T-cell (primary cell): ENCODE data around the gene PNKD. TPM values are rescaled to one million over a fixed set of nuclear protein-coding genes. Genes with fewer than 3 reads are reported as not detected.

Experiments used
- ATAC-seq, 4 experiments: fragments of 200-7000 bp in 3 of 4; fragments of 150-1000 bp in 1 of 4; cut with Tn5 transposase; replicated peaks in 1 of 4; 1 replicate in 3 of 4; 2 replicates in 1 of 4; pipeline ENCODE4 v1.10.0; 2021; ENCODE audit warnings: moderate library complexity in 3 of 4, mild to moderate bottlenecking in 2 of 4, moderate number of reproducible peaks in 1 of 4
- CTCF ChIA-PET, 2 donors: fragments of 300-600 bp; sonication (Branson Sonifier 250); formaldehyde crosslinking; loops; one replicate each; lab custom pipeline; 2022; ENCODE audit warnings: antibody characterized with exemption in 2 of 2; lab: Charles Lee
- POLR2A ChIA-PET, 2 donors: fragments of 300-600 bp; sonication (Branson Sonifier 250); formaldehyde crosslinking; loops; one replicate each; lab custom pipeline; 2022; ENCODE audit warnings: antibody characterized with exemption in 2 of 2; lab: Charles Lee
- DNase-seq, 35 experiments: peaks; one replicate each; pipeline versions ENCODE4 v3.0.0 to v3.0.0-alpha.2; 2013 to 2023
- H3K27ac ChIP-seq: one replicate; pipeline ENCODE4 v1.5.1; 2013; ENCODE audit warnings: low read length
- H3K27me3 ChIP-seq, 2 experiments: replicated peaks in 1 of 2; 1 replicate in 1 of 2; 2 replicates in 1 of 2; pipeline versions ENCODE4 v1.6.1 to v1.7.0; 2013; ENCODE audit warnings: low read length in 1 of 2, mixed read lengths in 1 of 2; ENCODE audit not compliant: control insufficient read depth in 2 of 2, insufficient read depth in 2 of 2; ENCODE audit errors: extremely low read depth in 1 of 2
- H3K36me3 ChIP-seq, 2 donors: 1 replicate in 1 of 2; 2 replicates in 1 of 2; pipeline versions ENCODE4 v1.6.1 to v1.7.0; 2013; ENCODE audit warnings: low read length in 1 of 2; ENCODE audit not compliant: control insufficient read depth in 2 of 2, insufficient read depth in 1 of 2; ENCODE audit errors: extremely low read depth in 1 of 2
- H3K4me1 ChIP-seq, 2 experiments: 1 replicate in 1 of 2; 2 replicates in 1 of 2; pipeline versions ENCODE4 v1.6.1 to v1.7.0; 2013; ENCODE audit warnings: low read length in 2 of 2, mixed read lengths in 1 of 2; ENCODE audit not compliant: insufficient read depth in 2 of 2, control insufficient read depth in 1 of 2; ENCODE audit errors: extremely low read depth in 1 of 2
- H3K4me3 ChIP-seq, 2 donors: 1 replicate in 1 of 2; 2 replicates in 1 of 2; pipeline versions ENCODE4 v1.5.1 to v1.7.0; 2013; ENCODE audit warnings: mild to moderate bottlenecking in 2 of 2, low read length in 1 of 2, moderate library complexity in 1 of 2; ENCODE audit not compliant: control insufficient read depth in 1 of 2; ENCODE audit errors: extremely low read depth in 1 of 2
- H3K9me3 ChIP-seq: 2 replicates; pipeline ENCODE4 v1.7.0; 2013
- H3K27ac Mint-ChIP-seq, 2 donors: one replicate each; pipeline ENCODE4 v1.8.0; 2020 to 2021; ENCODE audit warnings: mild to moderate bottlenecking in 2 of 2, mixed read lengths in 2 of 2
- H3K27me3 Mint-ChIP-seq, 2 donors: one replicate each; pipeline ENCODE4 v1.8.0; 2021 to 2022; ENCODE audit warnings: mixed read lengths in 2 of 2
- H3K36me3 Mint-ChIP-seq: one replicate; pipeline ENCODE4 v1.8.0; 2021; ENCODE audit warnings: mixed read lengths
- H3K4me1 Mint-ChIP-seq, 3 donors: one replicate each; pipeline ENCODE4 v1.8.0; 2020 to 2022; ENCODE audit warnings: mixed read lengths in 3 of 3, mild to moderate bottlenecking in 1 of 3
- H3K4me3 Mint-ChIP-seq, 3 donors: one replicate each; pipeline ENCODE4 v1.8.0; 2020 to 2022; ENCODE audit warnings: mild to moderate bottlenecking in 3 of 3, mixed read lengths in 3 of 3, moderate library complexity in 3 of 3
- H3K9me3 Mint-ChIP-seq, 3 donors: one replicate each; pipeline ENCODE4 v1.8.0; 2020 to 2022; ENCODE audit warnings: mixed read lengths in 3 of 3
- WGBS: methylation state at CpG from one replicate; pipeline ENCODE4 v1.1.5; 2013; ENCODE audit warnings: missing lambda C conversion rate; ENCODE audit not compliant: insufficient coverage; 5-methylcytosine and 5-hydroxymethylcytosine counted together
- total RNA-seq, 35 experiments: library from RNA in 6 of 35; stranded (reverse) in 6 of 35; fragments of 120-200 nt in 1 of 35; gene quantifications; one replicate each; pipeline versions ENCODE4 v1.2.1 to v1.2.4 and lab custom pipeline; 2013 to 2026

Gene PNKD
- total RNA-seq, 5 donors from 2014 or later (not counting 1 experiment from before 2014, with no cell fraction given): 17.4 to 33.1 (median 30.6) TPM

- H3K27me3 Mint-ChIP-seq: no peaks in the 10 kb centered on the region
- no peak for ATAC-seq
- peak overlapping the region in 1 of 2 donors; percentile 44 for H3K27ac Mint-ChIP-seq
- H3K9me3 Mint-ChIP-seq: no peaks in the 10 kb centered on the region
- no peak for DNase-seq
- H3K36me3 Mint-ChIP-seq: peaks cover 60% of the 10 kb centered on the region
- Histone ChIP-seq H3K4me3 (no peak overlapping the region), H3K27ac (no peak overlapping the region), H3K36me3 (peaks cover 14 to 92% of the 10 kb centered on the region in 2 donors), H3K27me3 (no peaks in the 10 kb centered on the region), H3K9me3 (no peaks in the 10 kb centered on the region), H3K4me1 (peaks cover 18 to 22% of the 10 kb centered on the region in 2 experiments)
- peaks cover 29 to 49% (median 39%) of the 10 kb centered on the region in 3 donors for H3K4me1 Mint-ChIP-seq
- ChIA-PET CTCF (interaction anchor here in 1 of 2 donors (1.4 kb wide), 1 partner anchor 20 kb away, joined by 3 read pairs; no protein-coding TSS in a partner anchor), POLR2A (interaction anchor here in 1 of 2 donors (1.7 kb wide), 1 partner anchor 18 kb away, joined by 4 read pairs; no protein-coding TSS in a partner anchor)
- WGBS: no CpG with 5 or more reads among the region's 3 CpGs
- no peak overlapping the region for H3K4me3 Mint-ChIP-seq
Observed at GRCh38 chr2:218234521-218234920, 35.8 kb upstream of the PNKD start.

DNA sequence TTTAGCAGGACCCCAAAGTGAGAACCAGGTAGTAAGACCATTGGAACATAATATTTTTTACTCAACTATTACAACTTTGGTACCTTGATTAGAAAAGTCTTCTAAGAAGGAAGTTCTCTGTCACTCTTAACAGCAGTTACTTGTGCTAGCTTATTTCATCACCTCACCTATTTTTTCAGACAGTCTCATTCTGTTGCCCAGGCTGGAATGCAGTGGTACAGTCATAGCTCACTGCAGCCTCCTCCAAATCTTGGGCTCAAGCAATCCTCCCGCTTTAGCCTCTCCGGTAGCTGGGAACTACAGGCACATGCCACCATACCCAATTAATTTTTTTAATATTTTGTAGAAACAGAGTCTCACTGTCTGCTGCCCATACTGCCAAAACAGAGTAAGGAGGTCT, 35.3 kb upstream of the PNKD start:
- H3K27ac ChIP-seq: no peak overlapping the region
- CTCF ChIA-PET: no interaction called here
- DNase-seq: no peak
- H3K27me3 ChIP-seq: no peaks in the 10 kb centered on the region
- Mint-ChIP-seq H3K4me1 (peaks cover 29 to 44% (median 34%) of the 10 kb centered on the region in 3 donors), H3K27ac (peak overlapping the region in 1 of 2 donors; percentile 44), H3K4me3 (no peak overlapping the region), H3K27me3 (no peaks in the 10 kb centered on the region), H3K36me3 (peaks cover 60% of the 10 kb centered on the region), H3K9me3 (no peaks in the 10 kb centered on the region)
- ATAC-seq: no peak
- H3K9me3 ChIP-seq: no peaks in the 10 kb centered on the region
- POLR2A ChIA-PET: interaction anchor here (0.8 to 1.4 kb wide), 3 partner anchors 13 to 20 kb away, joined by 3 to 7 read pairs (median 5); partner anchors contain the start of gene ARPC2 (in 1 of the 2)
- WGBS: no CpG with 5 or more reads among the region's 2 CpGs
- H3K4me3 ChIP-seq: no peak overlapping the region
- peaks cover 19 to 92% of the 10 kb centered on the region in 2 donors for H3K36me3 ChIP-seq
- H3K4me1 ChIP-seq: peaks cover 13 to 18% of the 10 kb centered on the region in 2 experiments

DNA sequence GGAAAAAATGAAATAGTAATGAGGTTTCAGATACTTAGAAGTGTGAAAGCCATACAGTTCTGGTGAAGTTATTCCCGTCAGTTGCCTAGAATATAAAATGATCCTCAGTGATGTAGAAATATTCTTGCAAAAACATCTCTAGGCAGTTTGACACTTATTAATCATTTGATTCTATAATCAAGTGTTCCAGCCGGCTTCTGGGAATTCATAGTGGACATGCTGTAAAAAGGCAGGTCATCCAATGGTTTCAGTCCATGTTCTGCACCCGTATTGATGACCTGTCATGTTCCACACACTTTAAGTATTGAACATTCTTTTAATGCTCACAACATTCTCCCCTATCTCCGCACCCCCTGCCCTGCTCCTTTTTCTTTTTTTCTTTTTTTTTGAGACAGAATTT, 33.5 kb upstream of the PNKD start:
- H3K27me3 Mint-ChIP-seq: no peaks in the 10 kb centered on the region
- peaks cover 60% of the 10 kb centered on the region for H3K36me3 Mint-ChIP-seq
- Histone ChIP-seq H3K36me3 (peaks cover 19 to 91% of the 10 kb centered on the region in 2 donors), H3K9me3 (no peaks in the 10 kb centered on the region), H3K4me3 (no peak overlapping the region), H3K4me1 (peaks cover 3% of the 10 kb centered on the region in 2 experiments), H3K27ac (no peak overlapping the region), H3K27me3 (no peaks in the 10 kb centered on the region)
- H3K9me3 Mint-ChIP-seq: no peaks in the 10 kb centered on the region
- no peak for DNase-seq
- H3K27ac Mint-ChIP-seq: no peak overlapping the region
- ChIA-PET CTCF (no interaction called here), POLR2A (no interaction called here)
- no peak overlapping the region for H3K4me3 Mint-ChIP-seq
- no peak for ATAC-seq
- no CpG with 5 or more reads among the region's 4 CpGs for WGBS
- H3K4me1 Mint-ChIP-seq: peaks cover 21 to 36% (median 26%) of the 10 kb centered on the region in 3 donors

DNA sequence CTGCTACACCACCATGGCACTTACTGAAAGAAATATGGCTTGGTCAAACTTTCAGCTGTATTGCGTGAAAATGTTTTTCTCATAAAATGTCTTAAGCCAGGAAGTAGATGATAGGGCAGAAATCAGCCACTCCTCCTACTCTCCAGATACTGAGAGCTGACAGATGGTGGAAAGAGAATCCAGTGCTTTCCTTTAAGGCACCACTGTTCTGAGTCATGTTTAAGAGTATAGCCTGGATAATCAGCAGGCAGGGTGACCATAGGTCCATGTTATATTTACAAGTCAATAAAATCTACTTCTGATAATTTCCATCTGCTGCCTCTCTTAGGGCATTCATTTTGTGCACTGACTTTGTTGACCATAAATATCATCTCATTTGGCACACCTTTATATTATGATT, 31.4 kb upstream of the PNKD start:
- Mint-ChIP-seq H3K9me3 (no peaks in the 10 kb centered on the region), H3K27ac (peak overlapping the region in 1 of 2 donors; percentile 39), H3K4me3 (no peak overlapping the region), H3K4me1 (peaks cover 21 to 40% (median 26%) of the 10 kb centered on the region in 3 donors), H3K27me3 (no peaks in the 10 kb centered on the region), H3K36me3 (peaks cover 60% of the 10 kb centered on the region)
- H3K27me3 ChIP-seq: no peaks in the 10 kb centered on the region
- H3K36me3 ChIP-seq: peaks cover 22 to 94% of the 10 kb centered on the region in 2 donors
- no CpG with 5 or more reads among the region's 1 CpG for WGBS
- H3K9me3 ChIP-seq: no peaks in the 10 kb centered on the region
- no peak overlapping the region for H3K4me3 ChIP-seq
- ATAC-seq: no peak
- POLR2A ChIA-PET: interaction anchor here in 1 of 2 donors (0.7 kb wide), 2 partner anchors 10 to 12 kb away, joined by 4 to 5 read pairs; no protein-coding TSS in a partner anchor
- no peak for DNase-seq
- CTCF ChIA-PET: no interaction called here
- peaks cover 5 to 6% of the 10 kb centered on the region in 2 experiments for H3K4me1 ChIP-seq
- H3K27ac ChIP-seq: no peak overlapping the region

- Histone ChIP-seq H3K4me1 (peaks cover 5 to 6% of the 10 kb centered on the region in 2 experiments), H3K27ac (no peak overlapping the region), H3K9me3 (no peaks in the 10 kb centered on the region), H3K4me3 (no peak overlapping the region), H3K27me3 (no peaks in the 10 kb centered on the region), H3K36me3 (peaks cover 40 to 94% of the 10 kb centered on the region in 2 donors)
- no peaks in the 10 kb centered on the region for H3K27me3 Mint-ChIP-seq
- no peak overlapping the region for H3K4me3 Mint-ChIP-seq
- H3K4me1 Mint-ChIP-seq: peaks cover 18 to 35% (median 31%) of the 10 kb centered on the region in 3 donors
- no peak for ATAC-seq
- H3K36me3 Mint-ChIP-seq: peaks cover 54% of the 10 kb centered on the region
- no CpG with 5 or more reads among the region's 1 CpG for WGBS
- H3K27ac Mint-ChIP-seq: peak overlapping the region in 1 of 2 donors; percentile 81
- POLR2A ChIA-PET: interaction anchor here in 1 of 2 donors (0.6 to 1.7 kb wide), 5 partner anchors 10 to 23 kb away, joined by 3 to 5 read pairs (median 3); no protein-coding TSS in a partner anchor
- H3K9me3 Mint-ChIP-seq: no peaks in the 10 kb centered on the region
- no peak for DNase-seq
- CTCF ChIA-PET: interaction anchor here (0.6 to 1.9 kb wide), 4 partner anchors 8 to 451 kb away, joined by 3 to 6 read pairs (median 4); no protein-coding TSS in a partner anchor
Observed at GRCh38 chr2:218244204-218244603, 26.1 kb upstream of the PNKD start.

DNA sequence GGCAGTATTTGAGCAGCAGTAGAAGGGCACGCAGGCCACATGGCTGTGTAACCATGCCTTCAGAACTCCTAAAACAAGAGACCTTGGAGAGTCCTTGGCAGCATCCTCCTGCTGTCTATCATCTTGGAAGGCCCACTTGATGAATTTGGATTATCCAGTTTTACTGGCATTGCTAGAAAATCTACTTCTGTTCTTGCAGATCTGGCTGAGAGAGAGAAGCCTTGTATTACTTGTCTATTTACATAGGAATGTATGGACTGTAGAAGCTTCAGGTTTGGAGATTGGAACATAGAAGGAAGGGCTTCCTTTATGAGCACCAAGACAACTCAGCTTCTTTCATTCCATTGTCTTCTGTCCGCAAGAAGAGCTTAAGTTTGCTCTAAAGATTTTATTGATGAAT, 25.7 kb upstream of the PNKD start:
- H3K4me1 Mint-ChIP-seq: peaks cover 18 to 36% (median 31%) of the 10 kb centered on the region in 3 donors
- DNase-seq: peak in 1 of 35 experiments; percentile 9
- H3K27me3 Mint-ChIP-seq: no peaks in the 10 kb centered on the region
- no peaks in the 10 kb centered on the region for H3K9me3 Mint-ChIP-seq
- H3K36me3 Mint-ChIP-seq: peaks cover 56% of the 10 kb centered on the region
- POLR2A ChIA-PET: interaction anchor here (0.6 to 1.7 kb wide), 5 partner anchors 14 to 338 kb away, joined by 3 to 5 read pairs (median 3); no protein-coding TSS in a partner anchor
- H3K4me3 Mint-ChIP-seq: no peak overlapping the region
- H3K4me3 ChIP-seq: no peak overlapping the region
- H3K9me3 ChIP-seq: no peaks in the 10 kb centered on the region
- peaks cover 41 to 95% of the 10 kb centered on the region in 2 donors for H3K36me3 ChIP-seq
- H3K27me3 ChIP-seq: no peaks in the 10 kb centered on the region
- H3K27ac Mint-ChIP-seq: peak overlapping the region; percentile 30 to 81
- CTCF ChIA-PET: interaction anchor here in 1 of 2 donors (0.6 to 0.9 kb wide), 2 partner anchors 12 to 450 kb away, joined by 3 to 4 read pairs; no protein-coding TSS in a partner anchor
- H3K4me1 ChIP-seq: peaks cover 5 to 6% of the 10 kb centered on the region in 2 experiments
- WGBS: 100% methylated on average over 1 of the region's 2 CpGs
- H3K27ac ChIP-seq: no peak overlapping the region
- ATAC-seq: no peak
